Measurements from ENCODE around the gene DIP2B.

The DIP2B gene

GRCh38 chr12:50579757-50580267 is 75.0 kb downstream of the DIP2B start:
- no peak for DNase-seq

- DNase-seq = no peak
These were observed 75.7 kb downstream of the DIP2B start for GRCh38 chr12:50580436-50580835.

- DNase-seq = no peak
These were observed 76.7 kb downstream of the DIP2B start for GRCh38 chr12:50581226-50582184.

- DNase-seq = no peak
These were observed 79.3 kb downstream of the DIP2B start for GRCh38 chr12:50584135-50584534.

- no peak for DNase-seq
These were observed 85.1 kb downstream of the DIP2B start for GRCh38 chr12:50589650-50590435.

GRCh38 chr12:50590869-50591268 is 86.1 kb downstream of the DIP2B start:
- no peak for DNase-seq

GRCh38 chr12:50595667-50596066 is 90.9 kb downstream of the DIP2B start:
- DNase-seq = no peak

- no peak for DNase-seq
These were observed 92.7 kb downstream of the DIP2B start for GRCh38 chr12:50597200-50598195.

GRCh38 chr12:50598321-50598862 is 93.6 kb downstream of the DIP2B start:
- no peak for DNase-seq

- DNase-seq = no peak
These were observed 94.7 kb downstream of the DIP2B start for GRCh38 chr12:50599366-50600095.

- DNase-seq = no peak
These were observed 95.6 kb downstream of the DIP2B start for GRCh38 chr12:50600364-50600763.

- DNase-seq = no peak
These were observed 99.2 kb downstream of the DIP2B start for GRCh38 chr12:50603817-50604639.

GRCh38 chr12:50604640-50604920 is 99.8 kb downstream of the DIP2B start:
- DNase-seq = no peak

GRCh38 chr12:50606675-50607375 is 102.0 kb downstream of the DIP2B start:
- no peak for DNase-seq

- no peak for DNase-seq
These were observed 104.6 kb downstream of the DIP2B start for GRCh38 chr12:50609292-50609874.

GRCh38 chr12:50610171-50610570 is 105.4 kb downstream of the DIP2B start:
- DNase-seq = no peak

- no peak for DNase-seq
These were observed 106.4 kb downstream of the DIP2B start for GRCh38 chr12:50611021-50611744.

- DNase-seq = no peak
These were observed 108.1 kb downstream of the DIP2B start for GRCh38 chr12:50612882-50613281.

- no peak for DNase-seq
These were observed 108.7 kb downstream of the DIP2B start for GRCh38 chr12:50613463-50613862.
